IMR-90 (cell line): ENCODE data around the gene PPIL4. TPM values are rescaled to one million over a fixed set of nuclear protein-coding genes. Genes with fewer than 3 reads are reported as not detected.

Experiments used
- ATAC-seq: fragments of 200-7000 bp; cut with Tn5 transposase; 2 replicates; pipeline ENCODE4 v1.9.1; 2020; ENCODE audit warnings: low read depth, mild to moderate bottlenecking, moderate library complexity
- BruUV-seq: library from RNA; stranded (reverse); fragments of 400-500 nt; replicated peaks from 2 replicates; lab custom pipeline; 2021; lab: Mats Ljungman, UMichigan
- CTCF ChIA-PET: fragments of 300-600 bp; formaldehyde crosslinking; extraction: SDS; loops from one replicate; lab custom pipeline; 2021; ENCODE audit warnings: antibody characterized with exemption; lab: Yijun Ruan, JAX
- POLR2A ChIA-PET: fragments of 300-600 bp; sonication (Branson Sonifier 250); formaldehyde crosslinking; loops from one replicate; lab custom pipeline; 2022; ENCODE audit warnings: antibody characterized with exemption; ENCODE audit not compliant: unreplicated experiment; lab: Charles Lee
- DNase-seq: peaks from one replicate; pipeline ENCODE4 v3.0.0; 2013
- H2AFZ ChIP-seq: replicated peaks from 2 replicates; pipeline ENCODE3; 2013; ENCODE audit warnings: low read length, mild to moderate bottlenecking; ENCODE audit not compliant: poor library complexity
- H2AK5ac ChIP-seq: 2 replicates; pipeline ENCODE4 v1.6.1; 2013; ENCODE audit warnings: low read depth, low read length, inconsistent platforms
- H2AK9ac ChIP-seq: replicated peaks from 2 replicates; pipeline ENCODE3; 2013; ENCODE audit warnings: mild to moderate bottlenecking, low read depth, low read length, moderate library complexity; ENCODE audit not compliant: poor library complexity
- H2BK120ac ChIP-seq: 2 replicates; pipeline ENCODE4 v1.6.1; 2013; ENCODE audit warnings: low read depth, low read length, inconsistent platforms
- H2BK15ac ChIP-seq: 3 replicates; pipeline ENCODE4 v1.6.1; 2013; ENCODE audit warnings: low read depth, low read length, inconsistent platforms
- H2BK20ac ChIP-seq: 2 replicates; pipeline ENCODE4 v1.6.1; 2013; ENCODE audit warnings: low read depth, mild to moderate bottlenecking, inconsistent platforms, low read length, moderate library complexity
- H2BK5ac ChIP-seq: 2 replicates; pipeline ENCODE4 v1.6.1; 2013; ENCODE audit warnings: mild to moderate bottlenecking, low read depth, low read length, inconsistent platforms; ENCODE audit not compliant: poor library complexity, severe bottlenecking
- H3K14ac ChIP-seq: replicated peaks from 2 replicates; pipeline ENCODE4 v1.6.1; 2013; ENCODE audit warnings: low read depth, low read length, inconsistent platforms
- H3K18ac ChIP-seq: 2 replicates; pipeline ENCODE4 v1.6.1; 2013; ENCODE audit warnings: low read depth, low read length, control low read depth
- H3K23ac ChIP-seq: 2 replicates; pipeline ENCODE4 v1.6.1; 2013; ENCODE audit warnings: low read depth, low read length, inconsistent platforms
- H3K27ac ChIP-seq: 2 replicates; pipeline ENCODE4 v1.5.1; 2013; ENCODE audit warnings: mild to moderate bottlenecking, control low read depth, low read length; ENCODE audit not compliant: insufficient read depth
- H3K27me3 ChIP-seq: 2 replicates; pipeline ENCODE4 v1.6.1; 2013; ENCODE audit warnings: low read length; ENCODE audit not compliant: control insufficient read depth, insufficient read depth
- H3K36me3 ChIP-seq: 2 replicates; pipeline ENCODE4 v1.6.1; 2013; ENCODE audit warnings: low read length, mixed read lengths; ENCODE audit not compliant: control insufficient read depth, insufficient read depth
- H3K4ac ChIP-seq: 2 replicates; pipeline ENCODE4 v1.6.1; 2013; ENCODE audit warnings: low read depth, low read length, inconsistent platforms
- H3K4me1 ChIP-seq: 2 replicates; pipeline ENCODE4 v1.6.1; 2013; ENCODE audit warnings: low read length, mixed read lengths; ENCODE audit not compliant: control insufficient read depth, insufficient read depth
- H3K4me2 ChIP-seq: 2 replicates; pipeline ENCODE4 v1.6.1; 2013; ENCODE audit warnings: low read depth, mild to moderate bottlenecking, control low read depth, low read length, moderate library complexity
- H3K4me3 ChIP-seq: 2 replicates; pipeline ENCODE4 v1.5.1; 2013; ENCODE audit warnings: low read depth, mild to moderate bottlenecking, control low read depth, low read length, moderate library complexity; ENCODE audit not compliant: insufficient read depth
- H3K56ac ChIP-seq: 2 replicates; pipeline ENCODE4 v1.6.1; 2013; ENCODE audit warnings: low read length, inconsistent platforms; ENCODE audit not compliant: insufficient read depth; ENCODE audit errors: extremely low read depth
- H3K79me1 ChIP-seq, 2 experiments: 2 replicates each; pipeline ENCODE4 v1.6.1; 2013; ENCODE audit warnings: low read length in 2 of 2, inconsistent platforms in 1 of 2, low read depth in 1 of 2
- H3K9ac ChIP-seq: 2 replicates; pipeline ENCODE4 v1.6.1; 2013; ENCODE audit warnings: low read depth, low read length, control low read depth
- H3K9me1 ChIP-seq: 2 replicates; pipeline ENCODE4 v1.6.1; 2013; ENCODE audit warnings: low read length, inconsistent platforms; ENCODE audit not compliant: insufficient read depth
- H3K9me3 ChIP-seq: 2 replicates; pipeline ENCODE4 v1.6.1; 2013; ENCODE audit warnings: low read length; ENCODE audit not compliant: control insufficient read depth, insufficient read depth
- H4K20me1 ChIP-seq: 2 replicates; pipeline ENCODE4 v1.6.1; 2013; ENCODE audit warnings: low read length, inconsistent platforms; ENCODE audit not compliant: insufficient read depth
- H4K5ac ChIP-seq: 2 replicates; pipeline ENCODE4 v1.6.1; 2013; ENCODE audit warnings: mild to moderate bottlenecking, low read depth, low read length, control low read depth
- H4K8ac ChIP-seq, 2 experiments: 2 replicates each; pipeline ENCODE4 v1.6.1; 2013; ENCODE audit warnings: low read depth in 2 of 2, low read length in 2 of 2, control low read depth in 1 of 2, inconsistent platforms in 1 of 2
- H4K91ac ChIP-seq: 2 replicates; pipeline ENCODE4 v1.6.1; 2013; ENCODE audit warnings: low read depth, low read length, inconsistent platforms; ENCODE audit not compliant: insufficient read depth
- CEBPB ChIP-seq: IDR thresholded peaks from 2 replicates; pipeline ENCODE4 v1.6.1; 2012; ENCODE audit warnings: low read depth, low read length, improper control_type of control experiment
- NFE2L2 ChIP-seq: fragments of 150-350 bp; IDR thresholded peaks from 2 replicates; pipeline ENCODE4 v1.6.1; 2016; ENCODE audit warnings: low read depth, mild to moderate bottlenecking, low read length
- WGBS, 2 experiments: methylation state at CpG; one replicate each; pipeline versions ENCODE4 v1.1.5 to v1.1.7; 2013; ENCODE audit warnings: missing lambda C conversion rate in 2 of 2; ENCODE audit not compliant: insufficient read length in 1 of 2; ENCODE audit errors: extremely low coverage in 2 of 2; 5-methylcytosine and 5-hydroxymethylcytosine counted together
- dilution Hi-C: fragments of 300-500 bp; cut with HindIII; formaldehyde crosslinking; loops from one replicate; pipeline ENCODE4 v1.14.3; 2018; ENCODE audit warnings: low sequenced_read_pairs; ENCODE audit not compliant: unreplicated experiment
- in situ Hi-C: fragments of 300-500 bp; cut with MboI; formaldehyde crosslinking; loops from 3 replicates; pipeline ENCODE4 v1.14.3; 2019; ENCODE audit warnings: low sequenced_read_pairs, inconsistent platforms, mixed read lengths
- intact Hi-C: fragments of 100-400 bp; cut with micrococcal nuclease; formaldehyde crosslinking; loops from 2 replicates; pipeline ENCODE4 v1.10.0; 2022
- polyA plus RNA-seq, 3 experiments: library from polyadenylated mRNA; depleted of rRNA; stranded (reverse); fragments of >200 nt; gene quantifications; 2 replicates each; pipeline ENCODE4 v1.2.3, GENCODE V29; 2012; ENCODE audit warnings: low replicate concordance in 1 of 3
- total RNA-seq: library from RNA; depleted of rRNA; stranded (reverse); fragments of >200 nt; gene quantifications from 2 replicates; pipeline ENCODE4 v1.2.3, GENCODE V29; 2012

Gene PPIL4
- total and polyA plus RNA-seq, 2 of the 4 experiments (the other 2 are of a cell fraction): 10.6 to 13.3 TPM

- no peaks in the 10 kb centered on the region for H3K9me1 ChIP-seq
- no peak overlapping the region for H3K56ac ChIP-seq
- H2BK120ac ChIP-seq: no peak overlapping the region
- no peak overlapping the region for H3K23ac ChIP-seq
- H3K36me3 ChIP-seq: peaks cover 2% of the 10 kb centered on the region; the same call in 1 of the 2 replicates
- H3K4ac ChIP-seq: no peak overlapping the region
- no peak for DNase-seq
- H3K14ac ChIP-seq: no peak overlapping the region
- no peak overlapping the region for H3K18ac ChIP-seq
- H3K4me2 ChIP-seq: no peak overlapping the region
- H4K20me1 ChIP-seq: no peaks in the 10 kb centered on the region
- no peak overlapping the region for H2BK20ac ChIP-seq
- in situ Hi-C loops (no loop called here), intact Hi-C loops (no loop called here), dilution Hi-C loops (no loop called here)
- no peaks in the 10 kb centered on the region for H3K27me3 ChIP-seq
- no CpG with 5 or more reads among the region's 2 CpGs for WGBS, 2 experiments
- H3K27ac ChIP-seq: no peak overlapping the region
- H3K9ac ChIP-seq: no peak overlapping the region
- no TSS peak for BruUV-seq
- no peak overlapping the region for H4K5ac ChIP-seq
- no peak overlapping the region for H2BK15ac ChIP-seq
- CTCF ChIA-PET: interaction anchor here (0.6 to 0.9 kb wide), 2 partner anchors 14 to 68 kb away, joined by 3 read pairs; no protein-coding TSS in a partner anchor
- no peaks in the 10 kb centered on the region for H3K9me3 ChIP-seq
- no peak overlapping the region for H4K8ac ChIP-seq
- H2AFZ ChIP-seq: no peak overlapping the region
- no peak overlapping the region for H2AK5ac ChIP-seq
- H3K4me3 ChIP-seq: no peak overlapping the region
- POLR2A ChIA-PET: no interaction called here
- TF ChIP-seq CEBPB: peak; percentile 70
- TF ChIP-seq NFE2L2: no peak
- no peaks in the 10 kb centered on the region for H3K4me1 ChIP-seq
- no peak for ATAC-seq
- peaks cover 5 to 9% of the 10 kb centered on the region in 2 experiments; a peak in 3 of 4 replicates for H3K79me1 ChIP-seq
- no peak overlapping the region for H4K91ac ChIP-seq
- no peak overlapping the region for H2AK9ac ChIP-seq
- H2BK5ac ChIP-seq: no peak overlapping the region
Measured at GRCh38 chr6:149503276-149503675, 42.6 kb downstream of the PPIL4 start.
